ENCODE data around the gene IL7R. TPM values are rescaled to one million over a fixed set of nuclear protein-coding genes. Genes with fewer than 3 reads are reported as not detected.

Gene IL7R
- total RNA-seq, 1 experiment from 2014 or later: not detected

- no peaks in the 10 kb centered on the region for H3K4me1 Mint-ChIP-seq
- H2BK5ac ChIP-seq (ENCODE audit: insufficient read length, low read length): no peak overlapping the region
- H3K56ac ChIP-seq (ENCODE audit: insufficient read length, low read depth, low read length): no peak overlapping the region
- no peaks in the 10 kb centered on the region; the same call in 1 of the 2 replicates for H3K27me3 Mint-ChIP-seq (ENCODE audit: low read depth)
- no peaks in the 10 kb centered on the region for H3K27me3 ChIP-seq (ENCODE audit: insufficient read depth, low read length)
- no peaks in the 10 kb centered on the region for H3K4me1 ChIP-seq (ENCODE audit: insufficient read depth, low read length)
- DNase-seq: peak; percentile 65
- TF ChIP-seq CTCF (conservative IDR thresholded peaks at IDR 0.05): peak; percentile 73
- H3K79me2 ChIP-seq (ENCODE audit: insufficient read depth, low read length): no peaks in the 10 kb centered on the region
- WGBS (ENCODE audit: extremely low coverage, insufficient read length, low lambda C conversion rate): no CpG with 5 or more reads among the region's 10 CpGs
- no peak overlapping the region for H2AK5ac ChIP-seq (ENCODE audit: insufficient read length, low read length)
- H3K79me1 ChIP-seq (ENCODE audit: insufficient read depth, low read depth, low read length, poor library complexity, severe bottlenecking): no peaks in the 10 kb centered on the region
- no peaks in the 10 kb centered on the region for H4K20me1 ChIP-seq (ENCODE audit: control insufficient read depth, insufficient read depth, insufficient read length)
- H2BK20ac ChIP-seq (ENCODE audit: low read depth, low read length, poor library complexity, severe bottlenecking): no peak overlapping the region
- H3T11ph ChIP-seq (ENCODE audit: low read length): no peak overlapping the region
- H3K4me3 Mint-ChIP-seq: no peak overlapping the region
- no peak overlapping the region for H2BK120ac ChIP-seq (ENCODE audit: low read depth, low read length, poor library complexity, severe bottlenecking)
- H3K4me2 ChIP-seq (ENCODE audit: insufficient read depth, insufficient read length, low read length): no peak overlapping the region
- H3K4ac ChIP-seq (ENCODE audit: low read depth, low read length): no peak overlapping the region
- H4K91ac ChIP-seq (ENCODE audit: insufficient read length, low read depth, low read length): no peak overlapping the region
- H3K9me3 Mint-ChIP-seq: no peaks in the 10 kb centered on the region
- H3K14ac ChIP-seq (ENCODE audit: insufficient read depth, low read length): no peak overlapping the region
- no peak overlapping the region for H2BK12ac ChIP-seq (ENCODE audit: insufficient read length, low read depth, low read length)
- H2AFZ ChIP-seq (ENCODE audit: low read length): no peak overlapping the region
- H3K27ac Mint-ChIP-seq: no peak overlapping the region
- no peak overlapping the region for H3K27ac ChIP-seq (ENCODE audit: insufficient read length, low read depth, low read length)
- no peaks in the 10 kb centered on the region for H3K9me3 ChIP-seq (ENCODE audit: control insufficient read depth, low read depth, low read length)
- no peak overlapping the region for H4K8ac ChIP-seq (replicated peaks; ENCODE audit: insufficient read length, low read depth, low read length)
- H2BK15ac ChIP-seq (ENCODE audit: low read depth, low read length): no peak overlapping the region
- no peaks in the 10 kb centered on the region for H3K23me2 ChIP-seq (ENCODE audit: insufficient read length, low read depth, low read length, poor library complexity, severe bottlenecking)
- H3K18ac ChIP-seq (ENCODE audit: insufficient read length, low read depth, low read length): no peak overlapping the region
- no peak overlapping the region for H3K23ac ChIP-seq (ENCODE audit: insufficient read length, low read depth, low read length)
- no peak overlapping the region for H4K5ac ChIP-seq (ENCODE audit: insufficient read length, low read depth, low read length)
- H3K9ac ChIP-seq (ENCODE audit: extremely low read depth, insufficient read length, low read length): no peak overlapping the region
- no peaks in the 10 kb centered on the region for H3K36me3 Mint-ChIP-seq (ENCODE audit: insufficient read depth in 1 of 3, low read depth in 3 of 3)
These were observed 41.4 kb upstream of the IL7R start for GRCh38 chr5:35815089-35815936.
